Left ventricle myocardium superior (tissue), 1 donor: ENCODE results near the gene CDC42EP3. TPM values are rescaled to one million over a fixed set of nuclear protein-coding genes. Genes with fewer than 3 reads are reported as not detected.

Experiments used
- ATAC-seq: fragments of 200-7000 bp; cut with Tn5 transposase; one replicate; pipeline ENCODE4 v1.9.1; 2020; ENCODE audit warnings: mild to moderate bottlenecking, moderate library complexity
- DNase-seq: peaks from one replicate; pipeline ENCODE4 v3.0.0-alpha.2; 2020
- intact Hi-C: fragments of 100-400 bp; cut with micrococcal nuclease; formaldehyde crosslinking; loops from one replicate; pipeline ENCODE4 v1.11.0; 2022
- total RNA-seq: library from RNA; stranded (reverse); fragmentation: NEBNext Ultra II Directional; extraction: Animal tissue kit (Norgen Biotek cat#: 25700); gene quantifications from one replicate; pipeline ENCODE4 v1.2.1, GENCODE V29; 2021
- donor health status: DM: no; HTN: yes; CAD: no; lungs with severe emphysema.

CDC42EP3 gene
- total RNA-seq, 1 donor from 2014 or later = 89.5 TPM

DNA sequence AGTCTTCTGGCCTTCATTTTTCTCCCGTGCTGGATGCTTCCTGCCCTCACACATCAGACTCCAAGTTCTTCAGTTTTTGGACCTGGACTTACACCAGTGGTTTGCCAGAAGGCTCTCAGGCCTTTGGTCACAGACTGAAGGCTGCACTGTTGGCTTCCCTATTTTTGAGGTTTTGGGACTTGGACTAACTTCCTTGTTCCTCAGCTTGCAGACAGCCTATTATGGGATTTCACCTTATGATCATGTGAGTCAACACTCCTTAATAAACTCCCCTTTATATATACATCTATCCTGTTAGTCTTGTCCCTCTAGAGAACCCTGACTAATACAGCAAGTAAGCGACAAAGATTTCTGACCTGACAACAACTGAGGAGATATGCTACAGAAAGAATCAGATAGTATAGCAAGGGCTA, 7.2 kb downstream of the CDC42EP3 start:
- no peak for DNase-seq
- intact Hi-C loops = loop anchor here (10.0 kb wide), 1 partner anchor 171 kb away; no protein-coding TSS in a partner anchor
- ATAC-seq = no peak

DNA sequence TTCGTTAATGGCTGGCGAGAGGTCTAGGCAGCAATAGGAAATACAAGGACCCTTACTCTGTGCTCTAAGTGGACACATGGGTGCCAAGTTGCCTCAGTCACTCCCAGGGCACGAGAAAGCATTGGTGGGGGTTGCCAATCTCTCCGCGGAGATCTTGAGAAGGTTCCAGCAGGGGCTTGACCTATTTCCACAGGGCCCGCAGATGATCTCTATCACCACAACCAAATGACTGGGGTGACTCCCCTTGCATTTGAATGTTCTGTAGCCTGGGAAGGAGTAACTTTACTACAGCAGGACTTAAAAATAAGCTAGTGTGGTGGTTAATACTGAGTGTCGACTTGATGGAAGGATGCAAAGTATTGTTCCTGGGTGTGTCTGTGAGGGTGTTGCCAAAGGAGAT, 8.1 kb downstream of the CDC42EP3 start:
- no peak for ATAC-seq
- intact Hi-C loops = loop anchor here (10.0 kb wide), 1 partner anchor 171 kb away; no protein-coding TSS in a partner anchor
- DNase-seq = no peak

DNA sequence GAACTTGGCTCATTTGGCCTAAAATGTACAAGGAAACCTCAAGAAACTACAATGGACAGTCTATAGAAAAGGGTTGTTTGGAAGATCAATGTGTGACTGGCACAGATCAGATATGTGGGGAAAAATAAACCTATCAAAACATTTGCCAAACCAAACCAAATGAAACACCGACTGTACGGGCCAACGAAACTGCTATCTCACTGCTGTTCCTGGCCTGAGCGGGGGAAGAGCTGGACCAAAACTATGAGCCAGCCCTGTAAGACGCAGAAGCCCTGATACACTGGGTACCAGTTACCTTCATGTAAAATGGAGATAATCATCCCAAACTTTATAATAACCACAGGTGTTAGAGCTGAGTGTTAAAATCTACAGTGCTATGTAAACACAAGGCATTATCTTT, 11.7 kb downstream of the CDC42EP3 start:
- no peak for DNase-seq
- intact Hi-C loops = loop anchor here (10.0 kb wide), 1 partner anchor 175 kb away; no protein-coding TSS in a partner anchor
- ATAC-seq = no peak

DNA sequence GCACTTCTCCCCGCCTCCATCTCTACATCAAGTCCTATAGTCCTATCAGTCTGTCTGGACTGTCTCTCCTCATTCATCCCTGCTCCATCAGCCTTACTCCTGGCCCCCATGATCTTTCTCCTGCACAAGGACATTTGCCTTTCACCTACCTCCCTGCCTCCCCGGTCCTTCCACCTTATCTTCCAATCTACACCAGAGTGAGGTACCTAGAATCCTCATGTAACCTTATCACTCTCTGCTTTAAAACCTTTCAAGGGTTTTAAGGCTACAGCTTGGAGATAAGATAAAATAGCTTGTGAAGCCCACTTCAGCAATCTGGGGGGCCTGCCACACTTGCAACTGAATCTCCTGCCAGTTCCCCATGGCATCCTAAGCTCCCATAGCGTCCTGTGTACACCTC, 12.8 kb downstream of the CDC42EP3 start:
- ATAC-seq (no peak), DNase-seq (no peak)
- intact Hi-C loops = no loop called here

DNA sequence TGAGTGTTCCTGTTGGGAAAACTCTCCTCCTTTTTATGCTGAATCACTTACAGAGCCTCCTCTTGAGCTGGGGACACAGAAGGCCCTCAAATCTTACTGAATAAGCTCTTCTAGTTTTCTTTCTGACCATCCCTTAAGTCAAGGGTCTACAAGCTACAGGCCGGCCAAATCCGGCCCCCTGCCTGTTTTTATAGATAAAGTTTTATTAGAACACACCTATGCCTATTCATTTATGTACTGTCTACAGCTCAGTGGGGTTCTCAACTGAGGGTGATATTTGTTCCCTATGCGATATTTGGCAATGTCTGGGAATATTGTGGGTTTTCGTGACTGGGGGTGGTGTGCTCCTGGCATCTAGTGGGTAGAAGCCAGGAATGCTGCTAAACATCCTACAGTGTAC, 14.0 kb downstream of the CDC42EP3 start:
- DNase-seq (no peak), ATAC-seq (no peak)
- intact Hi-C loops = no loop called here

DNA sequence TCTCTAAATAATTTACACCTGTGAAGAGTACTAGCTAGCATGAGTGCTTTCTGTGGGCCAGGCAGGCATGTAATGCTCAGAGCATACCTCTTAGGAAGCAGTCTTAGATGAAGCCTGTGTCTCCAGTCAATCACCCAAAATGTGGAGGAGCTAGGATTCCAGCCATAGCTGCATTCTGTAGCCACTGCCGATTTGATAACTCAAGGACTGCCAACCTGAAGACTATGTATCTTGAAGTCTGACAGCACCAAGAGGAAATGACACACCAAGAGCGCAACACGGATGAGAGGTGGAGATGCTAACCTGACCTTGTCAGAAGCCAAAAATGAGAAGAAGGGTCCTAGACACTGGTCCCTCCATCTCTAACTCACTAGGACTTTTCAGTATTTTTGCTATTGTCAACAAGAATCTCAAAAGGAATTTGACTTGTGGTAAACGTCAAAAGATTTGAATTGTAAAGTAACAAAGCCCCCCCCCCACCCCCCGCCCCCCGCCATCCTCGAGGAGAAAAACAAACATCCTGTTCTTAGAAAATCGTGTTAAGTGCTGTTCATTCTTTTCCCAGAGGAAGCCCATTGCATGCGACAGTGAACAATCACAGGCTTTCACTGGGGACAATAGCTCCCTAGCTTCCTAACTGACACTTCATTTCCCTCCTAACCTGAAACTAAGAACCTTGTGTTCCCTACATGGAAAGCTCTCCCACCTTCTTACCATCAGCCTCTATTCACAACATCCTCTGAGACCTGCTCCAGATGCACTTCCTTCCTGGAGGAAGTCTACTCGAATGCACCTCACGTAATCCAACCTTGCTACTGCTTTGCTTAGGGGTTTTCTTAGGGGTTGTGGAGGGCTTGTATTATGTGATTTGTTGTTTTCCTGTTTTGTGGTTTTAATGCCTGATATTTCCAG, 14.7 kb downstream of the CDC42EP3 start:
- no peak for ATAC-seq
- no peak for DNase-seq
- intact Hi-C loops = no loop called here

DNA sequence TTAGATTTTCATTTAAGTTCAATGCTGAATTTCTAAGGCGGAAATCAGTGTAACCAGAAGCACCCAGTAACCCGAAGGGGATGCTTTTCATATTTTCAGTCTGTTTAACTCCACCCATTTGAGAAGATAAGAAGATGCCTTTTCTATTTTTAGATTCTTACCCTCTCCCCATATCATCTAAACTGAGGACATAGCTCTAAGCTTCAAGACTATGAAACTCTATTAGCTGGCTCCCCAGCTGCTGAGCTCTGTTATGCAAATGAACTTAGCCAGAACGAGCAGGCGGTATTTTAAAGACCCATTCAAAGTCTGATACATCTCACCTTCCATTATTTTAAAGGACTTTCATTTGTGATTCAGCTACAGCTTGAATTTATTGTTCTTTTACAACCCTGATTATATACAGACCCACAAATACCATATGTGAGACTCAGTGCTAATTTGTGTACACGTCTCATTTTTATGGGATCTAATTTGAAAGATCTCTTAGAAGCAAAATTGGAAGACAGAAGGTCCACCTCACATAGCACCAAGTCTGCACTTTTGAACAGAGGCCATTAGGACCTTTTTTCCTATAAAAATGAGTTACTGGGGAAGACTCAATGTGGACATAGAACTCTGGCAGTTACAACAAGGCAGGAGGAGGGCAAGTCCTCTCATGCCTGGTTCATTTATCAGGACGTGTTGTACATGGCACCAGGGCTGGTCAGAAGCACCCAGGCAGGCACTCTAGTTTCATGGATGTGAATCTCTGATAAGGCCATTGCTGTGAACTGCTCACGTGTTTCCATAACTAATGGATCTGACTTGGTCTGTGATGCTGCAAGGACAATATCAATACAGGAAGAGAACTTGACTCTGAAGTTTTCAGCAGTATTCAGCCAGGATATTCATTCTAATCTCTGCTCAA, 16.3 kb downstream of the CDC42EP3 start:
- intact Hi-C loops = no loop called here
- DNase-seq (no peak), ATAC-seq (peak; percentile 75)

DNA sequence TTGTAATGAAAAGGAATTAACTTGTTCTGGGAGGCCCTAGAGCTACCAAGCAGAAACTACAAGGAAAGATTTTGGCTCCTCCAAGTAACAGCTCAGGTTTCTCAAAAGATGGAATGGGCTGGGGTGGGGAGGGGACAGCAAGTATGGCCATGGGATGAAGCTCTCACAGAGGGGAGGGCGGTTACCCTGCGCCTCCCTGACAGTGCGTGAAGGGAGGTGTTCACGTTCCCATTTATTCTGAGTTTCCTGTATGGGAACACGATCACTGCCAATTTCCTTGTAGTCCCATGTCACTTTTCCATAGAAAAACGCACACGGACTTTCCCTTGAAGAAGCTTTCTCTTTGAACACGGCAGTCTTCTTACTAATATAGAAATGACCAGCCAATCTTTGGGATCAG, 17.0 kb downstream of the CDC42EP3 start:
- ATAC-seq = peak; percentile 10
- DNase-seq = no peak
- intact Hi-C loops = no loop called here

DNA sequence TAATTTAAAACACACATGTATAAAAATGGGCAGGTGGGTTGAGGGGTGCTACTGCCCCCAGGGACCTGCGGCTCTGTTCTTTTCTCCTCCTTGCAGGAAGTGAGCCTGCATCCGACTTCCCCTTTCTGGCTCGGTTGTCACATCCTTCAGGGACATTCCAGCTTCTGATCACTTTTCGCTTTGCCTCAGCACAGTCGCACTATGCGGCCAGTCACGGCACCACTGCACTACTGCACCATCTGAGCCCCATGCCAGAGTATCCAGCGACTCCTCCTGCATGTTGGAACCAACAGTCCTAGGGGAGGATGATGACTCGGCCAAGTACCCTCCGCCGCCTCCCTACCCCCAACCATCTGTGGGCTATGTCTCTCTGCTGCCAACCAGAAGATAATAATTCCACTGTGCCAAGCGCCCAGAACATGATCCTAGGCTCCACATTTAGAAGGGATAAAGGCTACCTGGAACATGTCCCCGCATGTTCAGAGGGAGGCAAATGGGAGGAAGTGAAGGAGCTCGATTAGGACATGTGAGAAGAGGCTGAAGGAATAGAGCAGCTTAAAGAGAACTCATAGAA, 17.6 kb downstream of the CDC42EP3 start:
- intact Hi-C loops = no loop called here
- DNase-seq = peak; percentile 79
- peak; percentile 85 for ATAC-seq

DNA sequence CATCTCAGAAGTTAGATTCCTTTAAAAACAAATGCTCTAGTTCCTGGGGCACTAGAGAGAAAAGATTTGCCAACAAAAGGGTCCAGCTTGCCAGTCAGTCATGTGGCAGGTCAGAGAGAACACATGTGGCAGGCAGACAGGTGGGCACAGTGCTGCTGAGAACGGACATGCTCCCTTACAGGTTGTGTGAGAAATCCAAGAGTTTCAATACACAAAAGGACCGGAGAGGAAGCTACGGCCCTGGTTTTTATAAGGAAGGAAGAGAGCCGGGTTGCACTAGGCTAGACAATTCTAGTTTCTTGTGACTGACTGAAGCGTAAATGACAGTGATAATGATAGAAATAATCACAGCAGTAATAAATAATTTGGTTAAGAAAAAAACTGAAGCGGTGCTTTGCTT, 18.3 kb downstream of the CDC42EP3 start:
- ATAC-seq = no peak

DNA sequence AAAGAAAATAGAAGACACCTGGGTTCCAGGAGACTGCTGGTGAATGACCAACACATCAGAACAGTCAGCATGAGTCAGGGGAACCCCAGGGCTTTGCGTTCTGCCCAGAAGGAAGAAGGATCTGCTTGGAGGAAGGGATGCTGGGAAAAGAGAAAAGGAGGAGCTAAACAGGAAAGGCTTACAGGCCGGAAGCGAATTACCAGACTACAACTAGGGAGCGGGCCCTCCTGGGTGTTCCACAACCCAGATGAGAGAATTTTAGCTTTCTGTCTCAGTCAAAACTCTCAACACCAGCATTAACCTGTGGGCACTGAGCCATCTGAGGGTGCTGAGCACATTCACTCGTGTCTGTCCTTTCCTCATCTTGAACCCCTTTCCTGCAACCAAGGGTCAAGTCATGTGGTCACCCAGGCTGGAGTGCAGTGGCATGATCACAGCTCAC, 19.2 kb downstream of the CDC42EP3 start:
- intact Hi-C loops = no loop called here
- no peak for DNase-seq
- ATAC-seq = no peak

More for the DNA sequence above, 18.3 kb downstream of the CDC42EP3 start:
- intact Hi-C loops = no loop called here
- no peak for DNase-seq

DNA sequence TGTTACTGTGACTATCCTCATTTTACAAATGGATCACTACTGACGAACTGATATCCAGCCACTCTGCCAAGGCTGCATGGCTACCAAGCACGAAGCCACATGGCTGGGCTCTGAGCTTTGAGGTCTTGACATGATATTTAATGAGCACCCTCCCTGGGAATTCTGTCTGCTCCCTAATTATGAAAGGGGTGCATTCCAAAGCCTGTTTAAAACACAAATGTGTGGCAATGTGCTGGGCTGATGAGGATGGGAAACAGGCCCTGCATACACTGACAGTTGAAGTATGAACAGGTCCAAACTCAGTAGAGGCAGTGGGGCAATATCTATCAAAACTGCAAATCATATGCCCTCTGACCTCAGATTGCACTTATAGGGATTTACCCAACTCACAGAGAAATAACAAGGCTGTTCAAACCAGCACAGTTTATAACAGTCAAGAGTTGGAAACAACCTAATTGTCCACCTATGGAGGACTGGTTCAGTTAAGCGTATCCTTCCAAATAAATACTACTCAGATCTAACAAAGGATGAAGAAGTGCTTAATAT, 20.8 kb downstream of the CDC42EP3 start:
- intact Hi-C loops = no loop called here
- ATAC-seq = no peak
- no peak for DNase-seq

DNA sequence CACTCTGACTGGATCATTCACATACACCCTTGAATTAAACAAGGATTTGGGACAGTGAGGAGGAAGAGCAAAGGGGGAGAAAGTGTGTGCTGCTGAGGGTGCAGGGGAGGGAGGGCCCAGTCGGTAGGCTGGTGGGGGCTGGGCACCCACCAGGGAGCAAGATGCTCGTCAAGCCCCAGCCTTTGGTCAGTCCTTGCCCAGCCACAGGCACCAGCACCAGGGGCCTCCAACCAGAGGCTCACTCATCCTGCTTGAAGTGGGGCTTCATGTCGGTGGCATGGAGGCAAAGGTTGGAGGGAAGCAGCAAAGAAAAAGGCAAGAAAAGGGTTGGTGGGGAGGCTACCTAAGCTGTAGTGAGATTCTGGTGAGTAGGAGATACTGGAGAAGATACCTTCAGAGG, 21.9 kb downstream of the CDC42EP3 start:
- no peak for ATAC-seq
- no peak for DNase-seq
- intact Hi-C loops = no loop called here

DNA sequence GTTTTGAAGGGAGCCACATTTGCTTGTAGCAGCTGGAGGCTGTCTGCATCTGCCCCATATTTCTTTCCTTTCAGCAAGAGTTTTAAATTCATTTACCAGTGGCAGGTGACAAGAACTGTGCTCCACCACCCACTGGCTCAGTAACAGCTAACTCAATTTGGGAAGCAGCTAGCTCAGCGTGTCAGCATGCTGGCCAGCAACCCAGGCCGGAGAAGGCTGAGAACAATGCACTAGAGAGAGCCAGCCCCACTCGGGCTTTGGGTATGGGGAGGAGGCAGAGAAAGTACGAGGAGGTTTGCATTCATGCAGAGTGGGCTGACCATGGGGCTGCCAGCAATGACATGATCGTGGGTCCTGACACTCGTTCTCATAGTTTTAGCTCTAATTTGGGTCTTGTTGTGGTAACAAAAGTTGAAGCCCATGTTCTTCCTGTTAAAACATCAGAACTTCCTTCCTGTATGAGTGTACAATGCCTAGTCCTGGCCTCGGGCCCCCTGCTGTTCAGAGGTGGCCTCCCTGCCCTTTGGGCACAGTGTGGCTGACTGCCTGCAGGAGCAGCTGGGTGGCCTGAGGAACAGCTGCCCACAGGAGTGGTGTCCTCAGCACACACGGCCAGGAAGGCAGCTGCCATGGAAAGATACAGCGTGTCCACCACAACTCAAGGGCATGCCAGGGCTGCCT, 23.0 kb downstream of the CDC42EP3 start:
- DNase-seq (peak; percentile 84), ATAC-seq (peak; percentile 78)
- intact Hi-C loops = no loop called here

DNA sequence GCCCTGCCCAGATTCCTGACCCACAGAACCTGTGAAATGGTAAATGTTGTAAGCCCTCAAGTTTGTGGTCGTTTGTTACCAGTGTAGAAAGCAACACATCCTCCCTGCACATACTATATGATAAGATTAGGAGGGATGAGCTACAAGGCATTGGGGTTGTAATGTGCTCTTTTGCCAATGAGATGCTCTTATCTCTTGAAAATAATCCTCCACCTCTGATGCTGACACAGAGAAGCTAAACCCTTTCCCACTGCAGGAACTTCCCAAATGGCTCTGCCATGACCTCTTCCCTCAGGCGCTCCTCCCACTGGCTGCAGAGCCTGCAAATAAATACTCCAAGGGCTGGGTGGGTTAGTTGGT, 23.5 kb downstream of the CDC42EP3 start:
- ATAC-seq = no peak
- no peak for DNase-seq
- intact Hi-C loops = no loop called here

DNA sequence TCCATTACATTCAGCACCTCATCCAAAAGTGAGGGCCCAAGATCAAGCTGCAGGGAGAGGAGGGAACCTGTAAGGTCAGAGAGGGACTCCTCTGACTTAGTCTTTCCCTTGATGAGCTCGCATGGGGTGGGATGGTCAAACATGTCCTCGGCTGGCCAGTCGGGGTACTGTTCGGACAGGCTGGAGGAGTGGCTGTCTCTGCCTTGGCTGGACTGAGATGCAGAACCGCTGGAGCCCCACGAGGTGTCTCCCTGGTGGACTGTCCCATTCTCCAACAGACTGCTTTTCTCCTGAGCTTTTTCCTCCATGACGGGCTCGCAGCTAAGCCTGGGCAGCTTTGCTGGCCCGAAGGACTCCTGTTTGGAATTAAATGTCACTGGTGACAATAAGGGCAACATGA, 25.6 kb downstream of the CDC42EP3 start:
- ATAC-seq (no peak), DNase-seq (no peak)
- intact Hi-C loops = no loop called here

DNA sequence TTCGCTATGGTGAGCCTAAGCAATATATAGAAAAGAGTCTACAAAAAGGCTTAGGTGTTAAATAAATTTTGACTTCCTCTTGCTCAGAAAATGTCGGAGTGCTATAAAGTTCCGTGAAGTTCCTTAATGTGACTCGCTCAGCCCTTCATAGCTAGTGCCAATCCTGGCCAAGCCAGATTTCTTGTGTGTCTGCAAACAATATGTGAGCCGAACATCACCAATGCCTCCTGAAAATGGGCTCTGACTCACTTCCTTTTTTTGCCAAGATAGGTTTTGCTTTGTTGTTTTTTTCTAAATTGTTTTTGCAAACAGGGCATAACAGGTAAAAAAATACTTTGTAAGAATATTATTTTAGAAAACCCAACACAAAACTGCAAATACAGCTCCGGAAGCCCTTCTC, 26.1 kb downstream of the CDC42EP3 start:
- intact Hi-C loops = no loop called here
- no peak for DNase-seq
- ATAC-seq = no peak

DNA sequence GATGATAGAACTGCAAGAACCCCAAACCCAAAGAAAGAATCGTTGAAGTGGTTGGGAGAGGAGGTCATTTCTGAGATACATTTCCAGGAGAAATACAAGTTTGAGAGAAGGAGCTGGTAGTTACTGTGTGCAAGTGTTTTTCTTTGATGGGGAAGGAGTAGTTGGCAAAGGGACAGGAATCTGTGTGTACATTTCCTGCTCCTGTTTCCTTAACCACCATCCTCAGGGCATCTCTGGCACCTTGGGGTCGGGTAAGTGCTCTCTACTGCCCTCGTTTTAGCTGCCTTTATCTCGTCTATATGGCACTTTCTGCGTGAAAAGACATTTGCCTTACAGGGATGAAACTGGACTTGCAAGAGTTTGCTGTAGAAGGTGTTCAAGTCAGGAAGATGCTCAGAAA, 27.3 kb downstream of the CDC42EP3 start:
- DNase-seq = no peak
- intact Hi-C loops = no loop called here
- ATAC-seq = no peak

DNA sequence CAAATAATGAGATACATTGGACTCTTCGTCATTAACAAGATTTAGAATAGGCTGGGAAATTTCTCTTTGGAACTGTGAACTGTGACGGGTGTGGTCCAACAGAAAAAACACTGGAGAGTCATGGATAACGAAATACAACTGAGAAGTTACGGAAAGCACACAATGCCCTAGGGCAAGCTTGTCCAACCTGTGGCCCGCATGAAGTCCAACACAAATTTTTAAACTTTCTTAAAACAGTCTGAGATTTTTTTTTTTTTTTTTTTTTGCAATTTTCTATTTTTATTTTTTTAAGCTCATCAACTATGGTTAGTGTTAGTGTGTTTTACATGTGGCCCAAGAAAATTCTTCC, 27.7 kb downstream of the CDC42EP3 start:
- ATAC-seq = no peak
- intact Hi-C loops = no loop called here
- DNase-seq = no peak
